ENCODE measurements around the gene GPATCH4. TPM values are rescaled to one million over a fixed set of nuclear protein-coding genes. Genes with fewer than 3 reads are reported as not detected.

GPATCH4 gene
- polyA plus RNA-seq, 1 donor, result 36.9 TPM

DNA sequence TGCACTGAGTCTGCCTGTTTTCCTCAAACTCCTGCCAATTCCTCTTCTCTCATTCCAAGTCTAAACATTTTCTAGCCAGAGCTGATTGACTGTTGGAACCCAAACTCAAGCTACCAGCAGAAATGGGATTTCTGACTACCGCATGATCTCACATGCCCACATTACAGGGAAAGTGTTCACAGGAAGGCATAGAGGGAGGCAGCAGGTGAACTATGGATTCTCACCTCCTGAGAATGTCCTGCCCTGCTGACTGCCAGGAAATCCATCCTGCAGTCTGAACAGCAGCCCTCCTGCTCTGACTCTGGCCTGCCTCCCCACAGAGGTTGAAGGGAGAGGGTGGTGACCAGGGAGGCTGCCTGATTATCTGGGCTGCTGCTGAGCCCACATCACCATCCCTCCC, 51.4 kb downstream of the GPATCH4 start:
- DNase-seq, result no peak

DNA sequence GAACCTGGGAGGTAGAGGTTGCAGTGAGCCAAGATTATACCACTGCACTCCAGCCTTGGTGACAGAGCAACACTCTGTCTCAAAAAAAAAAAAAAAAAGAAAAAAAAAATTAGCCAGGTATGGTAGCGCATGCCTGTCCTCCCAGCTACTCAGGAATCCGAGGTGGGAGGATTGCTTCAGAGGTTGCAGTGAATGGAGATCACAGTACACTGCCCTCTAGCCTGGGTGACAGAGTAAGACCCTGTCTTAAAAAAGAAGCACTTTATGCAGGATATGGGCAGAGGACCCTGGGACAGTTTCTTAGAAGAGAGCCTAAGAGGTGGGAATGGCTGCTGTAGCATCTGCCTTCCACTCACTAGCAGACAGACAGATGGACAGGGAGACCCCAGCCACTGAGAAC, 51.9 kb downstream of the GPATCH4 start:
- DNase-seq, result no peak

DNA sequence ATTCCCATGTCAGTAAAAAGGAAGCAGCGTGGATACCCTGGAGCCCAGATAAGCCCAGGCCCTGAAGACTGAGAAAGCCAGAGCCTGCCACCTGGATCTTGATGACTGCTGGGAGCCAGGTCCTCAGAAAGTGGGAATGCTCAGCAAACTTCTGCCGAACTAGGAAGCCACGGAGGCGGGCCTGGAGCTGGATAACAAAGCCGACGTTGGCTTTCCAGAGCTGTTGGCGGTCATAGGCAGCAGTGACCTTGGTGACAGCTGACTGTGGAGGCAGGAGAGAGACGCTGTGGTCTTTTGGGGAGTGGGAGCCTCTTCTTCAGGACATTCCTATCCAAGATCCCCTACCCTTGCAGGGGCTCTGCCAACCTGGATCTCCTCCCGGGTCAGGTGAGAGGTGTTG, 53.3 kb downstream of the GPATCH4 start:
- DNase-seq, result no peak

DNA sequence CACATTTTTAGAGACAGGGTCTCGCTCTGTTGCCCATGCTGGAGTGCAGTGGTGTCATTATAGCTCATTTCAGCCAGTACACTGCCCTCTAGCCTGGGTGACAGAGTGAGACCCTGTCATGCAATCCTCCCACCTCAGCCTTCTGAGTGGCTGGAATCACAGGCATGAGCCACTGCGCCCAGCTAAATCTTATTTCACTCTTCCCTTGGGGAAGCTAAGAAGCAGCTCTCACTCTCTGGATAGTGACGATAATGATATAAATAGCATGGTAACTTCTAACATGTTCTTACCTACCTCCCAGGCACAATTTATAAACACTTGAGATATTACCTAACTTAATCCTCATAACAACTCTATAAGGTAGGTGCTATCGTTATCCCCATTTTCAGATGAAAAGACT, 53.8 kb downstream of the GPATCH4 start:
- DNase-seq, result no peak

DNA sequence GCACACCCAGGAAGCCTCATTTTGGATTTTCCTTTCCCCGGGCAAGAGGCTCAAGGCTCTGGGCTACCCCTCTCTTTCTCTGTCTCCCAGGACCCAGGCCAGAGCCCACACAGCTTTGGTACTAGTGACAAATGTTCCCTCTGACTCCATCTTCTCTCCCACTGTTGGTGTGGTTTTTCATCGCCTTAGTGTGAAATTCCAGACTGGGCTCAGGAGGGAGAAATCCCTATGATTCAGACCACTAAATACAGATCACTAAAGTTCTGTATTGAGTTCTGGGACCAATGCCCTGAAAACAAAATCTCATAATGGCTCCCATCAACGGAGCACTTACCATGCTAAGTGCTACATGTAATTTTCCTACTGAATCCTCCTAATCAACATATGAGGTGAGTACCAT, 55.0 kb downstream of the GPATCH4 start:
- DNase-seq, result no peak

DNA sequence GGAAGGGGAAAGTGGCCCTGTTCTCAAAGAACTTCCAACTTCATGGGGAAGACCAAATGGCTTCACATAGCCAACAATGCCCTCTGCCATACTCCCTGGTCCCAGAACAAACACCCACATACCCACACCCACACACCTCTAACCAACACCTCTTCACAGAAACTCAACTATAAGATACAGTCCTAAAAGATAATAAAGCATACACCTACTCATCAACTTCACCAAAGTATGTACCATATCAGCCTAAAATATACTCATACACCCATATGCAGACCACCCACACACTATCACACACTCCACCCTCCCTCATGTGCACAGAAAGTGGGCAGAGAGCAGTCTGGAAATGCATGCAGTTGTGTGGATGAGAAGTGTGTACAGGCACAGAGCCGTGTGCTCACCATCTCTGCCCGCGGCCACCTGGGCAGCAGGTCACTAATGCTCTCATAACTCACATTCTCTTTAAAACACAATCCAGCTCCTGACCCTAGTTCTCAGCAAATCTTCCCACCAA, 56.6 kb downstream of the GPATCH4 start:
- no peak for DNase-seq

Other genes with a start within 250 kb of the GPATCH4 start
- 16.0 TPM for gene RHBG, start 232.3 kb downstream of the GPATCH4 start, polyA plus RNA-seq (ENCODE audit: insufficient read length)
- gene MEF2D, start 100.7 kb downstream of the GPATCH4 start, polyA plus RNA-seq (ENCODE audit: insufficient read length), result 22.5 TPM
- 22.8 TPM for gene IQGAP3, start 28.9 kb downstream of the GPATCH4 start, polyA plus RNA-seq (ENCODE audit: insufficient read length)
- gene TTC24, start 21.8 kb downstream of the GPATCH4 start, polyA plus RNA-seq (ENCODE audit: insufficient read length), result 1.6 TPM
- 62.1 TPM for gene NAXE, start 9.7 kb downstream of the GPATCH4 start, polyA plus RNA-seq (ENCODE audit: insufficient read length)
- gene HAPLN2, start 17.9 kb upstream of the GPATCH4 start, polyA plus RNA-seq (ENCODE audit: insufficient read length), result 0.63 TPM
- gene BCAN, start 40.6 kb upstream of the GPATCH4 start, polyA plus RNA-seq (ENCODE audit: insufficient read length), result 0.08 TPM
- 146 TPM for gene NES, start 75.9 kb upstream of the GPATCH4 start, polyA plus RNA-seq (ENCODE audit: insufficient read length)
- 85.6 TPM for gene CRABP2, start 104.1 kb upstream of the GPATCH4 start, polyA plus RNA-seq (ENCODE audit: insufficient read length)
- 48.4 TPM for gene METTL25B, start 127.0 kb upstream of the GPATCH4 start, polyA plus RNA-seq (ENCODE audit: insufficient read length)
- 48.5 TPM for gene ISG20L2, start 127.3 kb upstream of the GPATCH4 start, polyA plus RNA-seq (ENCODE audit: insufficient read length)
- 62.5 TPM for gene MRPL24, start 139.6 kb upstream of the GPATCH4 start, polyA plus RNA-seq (ENCODE audit: insufficient read length)
- gene HDGF, start 150.2 kb upstream of the GPATCH4 start, polyA plus RNA-seq (ENCODE audit: insufficient read length), result 248 TPM
- gene PRCC, start 166.1 kb upstream of the GPATCH4 start, polyA plus RNA-seq (ENCODE audit: insufficient read length), result 116 TPM
- gene SH2D2A, start 215.4 kb upstream of the GPATCH4 start, polyA plus RNA-seq (ENCODE audit: insufficient read length), result 0.52 TPM